Kidney (tissue), 14 donors: ENCODE data around the gene MLPH. TPM values are rescaled to one million over a fixed set of nuclear protein-coding genes. Genes with fewer than 3 reads are reported as not detected.
A peak's percentile ranks its signal among the peaks of the same experiment; 100 is the strongest.

Source experiments
- DNase-seq, 5 donors: peaks; one replicate each; pipeline ENCODE4 v3.0.0-alpha.2; 2013 to 2020
- FAIRE-seq: peaks from 2 replicates; lab custom pipeline; 2012; peaks lifted over from hg19 to GRCh38; lab: Jason Lieb, UNC
- H3K27ac ChIP-seq, 2 donors: one replicate each; pipeline ENCODE4 v1.7.0; 2013; ENCODE audit warnings: low read depth in 2 of 2, low read length in 2 of 2, inconsistent platforms in 1 of 2
- H3K27me3 ChIP-seq: one replicate; pipeline ENCODE4 v1.7.1; 2013; ENCODE audit warnings: low read length, inconsistent platforms; ENCODE audit not compliant: control insufficient read depth, insufficient read depth
- H3K36me3 ChIP-seq, 3 donors: one replicate each; pipeline versions ENCODE4 v1.7.0 to v1.7.1; 2013; ENCODE audit warnings: low read length in 3 of 3, control low read depth in 1 of 3, inconsistent platforms in 1 of 3; ENCODE audit not compliant: insufficient read depth in 3 of 3, control insufficient read depth in 2 of 3
- H3K4me1 ChIP-seq, 3 donors: one replicate each; pipeline versions ENCODE4 v1.7.0 to v1.7.1; 2013; ENCODE audit warnings: low read length in 3 of 3, inconsistent platforms in 1 of 3, low read depth in 1 of 3; ENCODE audit not compliant: control insufficient read depth in 2 of 3, insufficient read depth in 2 of 3
- H3K4me3 ChIP-seq, 3 donors: one replicate each; pipeline versions ENCODE4 v1.7.0 to v1.8.1; 2013; ENCODE audit warnings: low read length in 3 of 3, control low read depth in 1 of 3, inconsistent platforms in 1 of 3
- H3K9ac ChIP-seq, 3 donors: one replicate each; pipeline versions ENCODE4 v1.7.0 to v1.7.1; 2013; ENCODE audit warnings: low read length in 3 of 3, control low read depth in 1 of 3, inconsistent platforms in 1 of 3
- H3K9me3 ChIP-seq, 3 donors: one replicate each; pipeline versions ENCODE4 v1.7.0 to v1.7.1; 2013; ENCODE audit warnings: low read length in 3 of 3, control low read depth in 1 of 3, inconsistent platforms in 1 of 3; ENCODE audit not compliant: control insufficient read depth in 2 of 3, insufficient read depth in 1 of 3
- intact Hi-C: fragments of 100-400 bp; cut with DNase I; formaldehyde crosslinking; loops from one replicate; pipeline ENCODE4 v1.11.1; 2022
- polyA plus RNA-seq: library from polyadenylated mRNA; stranded (reverse); fragments of 350-450 nt; fragmentation: Illumina TruSeq; extraction: RNeasy Lipid Tissue Mini Kit (QIAGEN cat#74804); gene quantifications from one replicate; pipeline ENCODE4 v1.2.3, GENCODE V29; 2014; ENCODE audit warnings: low read depth, low replicate concordance; ENCODE audit not compliant: insufficient read depth
- total RNA-seq: library from RNA; stranded (reverse); fragmentation: NEBNext Ultra II Directional; extraction: Animal tissue kit (Norgen Biotek cat#: 25700); gene quantifications from one replicate; pipeline ENCODE4 v1.2.1, GENCODE V29; 2021
- TF ChIP-seq, protein P1 (sequence below): IDR thresholded peaks from 3 replicates; pipeline ENCODE4 v1.5.1; 2012; ENCODE audit warnings: mild to moderate bottlenecking, moderate library complexity, borderline replicate concordance; ENCODE audit not compliant: insufficient read depth; ENCODE audit errors: extremely low read depth
- donor health status: control.
- donor health status: control.
- donor health status: control.
- donor health status: control.
- donor health status: control.
- donor health status: DM: yes; HTN: yes; CAD: no.
- donor health status: Normal renal cell carcinoma (clear cell type).

Gene MLPH
- total and polyA plus RNA-seq, 2 donors from 2014 or later, result 4.6 to 9.6 TPM

DNA sequence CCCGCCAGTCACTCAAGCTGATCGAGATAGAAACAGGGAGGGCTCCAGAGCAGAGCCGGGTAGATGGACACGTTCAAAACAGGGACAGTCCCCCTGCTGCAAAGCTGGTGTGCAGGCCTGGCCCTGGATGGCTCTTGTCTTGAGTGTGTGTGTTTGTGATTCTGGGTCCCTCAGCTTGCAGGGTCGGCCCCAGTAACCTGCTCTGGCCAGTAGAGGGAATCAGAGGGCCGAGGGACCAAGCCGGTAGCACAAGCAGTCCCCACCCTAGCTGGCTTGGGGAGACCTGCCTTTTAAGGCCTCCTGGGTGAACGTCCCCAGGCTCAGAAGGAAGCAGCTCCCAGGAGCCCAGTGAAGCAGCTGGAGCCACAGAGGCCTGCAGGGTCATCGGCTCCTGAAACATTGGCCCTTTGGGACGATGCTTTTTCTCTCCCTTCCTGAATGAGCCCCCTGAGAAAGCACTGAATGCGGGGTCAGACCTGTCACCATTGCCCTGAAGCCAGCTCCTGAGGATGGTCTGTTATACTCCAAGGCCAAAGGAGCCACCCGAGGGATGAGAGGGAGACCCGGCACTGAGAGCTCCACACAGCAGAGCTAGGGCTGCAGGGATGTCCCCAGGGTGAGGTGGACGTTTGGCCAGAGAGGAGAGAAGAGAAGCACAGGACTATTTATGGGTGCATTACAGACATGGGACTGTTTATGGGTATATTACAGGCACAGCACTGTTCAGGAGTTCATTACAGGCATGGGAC lies 15.4 kb upstream of the MLPH start:
- FAIRE-seq (no peak), DNase-seq (no peak)
- no peak overlapping the region for H3K27ac ChIP-seq
- H3K4me1 ChIP-seq, result peaks cover 0 to 5% (median 4%) of the 10 kb centered on the region in 3 donors
- H3K36me3 ChIP-seq, result no peaks in the 10 kb centered on the region
- no peaks in the 10 kb centered on the region for H3K9me3 ChIP-seq
- no peaks in the 10 kb centered on the region for H3K27me3 ChIP-seq
- intact Hi-C loops, result no loop called here
- H3K9ac ChIP-seq, result no peak overlapping the region
- no peak overlapping the region for H3K4me3 ChIP-seq
- TF ChIP-seq, protein P1, sequence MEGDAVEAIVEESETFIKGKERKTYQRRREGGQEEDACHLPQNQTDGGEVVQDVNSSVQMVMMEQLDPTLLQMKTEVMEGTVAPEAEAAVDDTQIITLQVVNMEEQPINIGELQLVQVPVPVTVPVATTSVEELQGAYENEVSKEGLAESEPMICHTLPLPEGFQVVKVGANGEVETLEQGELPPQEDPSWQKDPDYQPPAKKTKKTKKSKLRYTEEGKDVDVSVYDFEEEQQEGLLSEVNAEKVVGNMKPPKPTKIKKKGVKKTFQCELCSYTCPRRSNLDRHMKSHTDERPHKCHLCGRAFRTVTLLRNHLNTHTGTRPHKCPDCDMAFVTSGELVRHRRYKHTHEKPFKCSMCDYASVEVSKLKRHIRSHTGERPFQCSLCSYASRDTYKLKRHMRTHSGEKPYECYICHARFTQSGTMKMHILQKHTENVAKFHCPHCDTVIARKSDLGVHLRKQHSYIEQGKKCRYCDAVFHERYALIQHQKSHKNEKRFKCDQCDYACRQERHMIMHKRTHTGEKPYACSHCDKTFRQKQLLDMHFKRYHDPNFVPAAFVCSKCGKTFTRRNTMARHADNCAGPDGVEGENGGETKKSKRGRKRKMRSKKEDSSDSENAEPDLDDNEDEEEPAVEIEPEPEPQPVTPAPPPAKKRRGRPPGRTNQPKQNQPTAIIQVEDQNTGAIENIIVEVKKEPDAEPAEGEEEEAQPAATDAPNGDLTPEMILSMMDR, result peak; percentile 10

DNA sequence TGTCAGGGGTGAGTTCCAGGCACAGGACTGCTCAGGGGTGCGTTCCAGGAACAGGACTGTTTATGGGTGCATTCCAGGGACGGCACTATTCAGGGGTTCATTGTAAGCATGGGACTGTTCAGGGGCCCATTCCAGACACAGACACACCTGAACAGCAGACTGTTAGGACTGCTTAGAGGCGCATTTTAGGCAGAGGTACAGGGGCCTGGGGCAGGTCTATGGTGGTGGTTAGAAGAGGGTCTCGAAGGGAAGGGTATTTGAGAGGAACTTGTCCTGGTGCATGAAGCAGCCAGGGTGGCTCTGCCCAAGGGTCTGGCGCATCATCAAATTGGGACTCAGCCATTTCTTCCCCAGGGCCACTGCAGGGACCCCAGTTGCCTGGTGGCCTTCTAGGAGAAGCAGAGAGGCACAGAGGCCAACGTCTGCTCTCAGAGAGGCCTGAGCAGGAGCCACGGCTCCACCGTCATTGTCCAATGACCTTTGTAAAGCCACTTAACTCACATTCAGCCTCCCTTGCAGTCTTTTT lies 14.8 kb upstream of the MLPH start:
- Histone ChIP-seq H3K4me3 (no peak overlapping the region), H3K27ac (no peak overlapping the region), H3K9me3 (no peaks in the 10 kb centered on the region), H3K27me3 (no peaks in the 10 kb centered on the region), H3K9ac (no peak overlapping the region), H3K4me1 (peaks cover 0 to 5% (median 4%) of the 10 kb centered on the region in 3 donors), H3K36me3 (no peaks in the 10 kb centered on the region)
- intact Hi-C loops, result no loop called here
- FAIRE-seq (no peak), DNase-seq (no peak)
- TF ChIP-seq, protein P1, result no peak

DNA sequence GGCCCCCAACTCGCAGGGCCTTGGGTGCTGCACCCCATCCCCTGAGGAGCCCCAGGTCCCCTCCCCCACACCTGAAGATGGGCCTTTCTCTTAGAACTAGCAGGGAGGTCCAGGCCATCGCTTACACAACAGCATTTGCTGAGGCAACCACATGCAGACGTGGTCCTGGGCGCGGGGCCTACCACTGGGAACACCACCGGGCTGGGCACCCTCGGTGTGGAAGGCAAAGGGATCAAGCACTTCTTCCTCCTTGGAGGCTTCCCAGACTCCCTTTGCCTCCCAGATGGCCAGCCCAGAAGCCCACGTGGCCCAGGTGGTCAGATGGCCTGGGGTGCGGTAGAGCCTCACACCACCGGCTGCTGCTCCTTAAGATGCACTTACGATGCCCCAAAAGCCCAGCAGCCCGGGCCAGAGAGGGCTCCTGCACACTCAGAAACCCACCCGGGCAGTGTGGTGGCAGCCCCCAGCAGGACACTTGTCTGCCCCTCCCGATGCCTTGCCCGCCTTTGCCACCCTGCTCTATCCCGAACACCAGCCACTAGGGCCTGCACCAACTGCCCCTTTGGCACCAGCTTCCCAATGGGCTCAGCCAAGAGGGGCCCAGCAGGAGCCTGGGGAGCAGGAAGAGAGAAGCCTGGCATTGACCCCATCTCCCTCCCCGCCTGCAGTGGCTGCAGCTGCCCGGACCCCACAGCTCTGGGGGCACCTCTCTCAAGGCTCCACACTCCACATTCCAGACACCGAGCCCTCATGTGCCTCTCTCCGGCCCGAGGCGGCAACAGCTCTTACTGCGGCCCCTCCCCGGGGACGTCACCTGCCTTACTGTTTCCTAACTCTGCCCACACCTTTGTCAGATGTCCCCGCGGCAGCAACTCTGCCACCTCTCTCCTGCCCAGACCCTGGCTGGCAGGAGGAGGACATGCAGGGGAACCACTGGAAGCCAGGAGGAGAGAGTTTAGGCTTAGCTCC lies 13.9 kb upstream of the MLPH start:
- DNase-seq (no peak), FAIRE-seq (no peak)
- no peaks in the 10 kb centered on the region for H3K27me3 ChIP-seq
- H3K4me3 ChIP-seq, result no peak overlapping the region
- peaks cover 0 to 5% (median 4%) of the 10 kb centered on the region in 3 donors for H3K4me1 ChIP-seq
- TF ChIP-seq, protein P1, result no peak
- intact Hi-C loops, result no loop called here
- H3K27ac ChIP-seq, result no peak overlapping the region
- no peaks in the 10 kb centered on the region for H3K36me3 ChIP-seq
- no peaks in the 10 kb centered on the region for H3K9me3 ChIP-seq
- no peak overlapping the region for H3K9ac ChIP-seq
